DOHH2 (cell line): ENCODE measurements around the gene ATP8B2.

ENCODE experiments used
- H3F3A ChIP-seq: fragments of 200-600 bp; sonication (generic), shearing (Covaris generic); 2 replicates; pipeline ENCODE4 v1.6.0; 2016; ENCODE audit warnings: antibody characterized with exemption, mild to moderate bottlenecking; ENCODE audit not compliant: control insufficient read depth, insufficient read depth
- H3K27ac ChIP-seq: fragments of 200-600 bp; sonication (generic); 2 replicates; pipeline ENCODE4 v1.5.1; 2014; ENCODE audit warnings: low read depth, mild to moderate bottlenecking, low read length, moderate library complexity
- H3K27me3 ChIP-seq: fragments of 200-600 bp; sonication (generic); 2 replicates; pipeline ENCODE4 v1.6.1; 2014; ENCODE audit warnings: mild to moderate bottlenecking, low read length, mixed read lengths; ENCODE audit not compliant: control insufficient read depth
- H3K36me3 ChIP-seq: fragments of 200-600 bp; sonication (generic); 2 replicates; pipeline ENCODE4 v1.6.1; 2014; ENCODE audit warnings: mild to moderate bottlenecking, low read length, moderate library complexity, mixed read lengths; ENCODE audit not compliant: control insufficient read depth
- H3K4me1 ChIP-seq: fragments of 200-600 bp; sonication (generic); 2 replicates; pipeline ENCODE4 v1.6.1; 2014; ENCODE audit warnings: mild to moderate bottlenecking, low read length, mixed read lengths; ENCODE audit not compliant: control insufficient read depth
- H3K4me2 ChIP-seq: fragments of 200-600 bp; sonication (generic); 2 replicates; pipeline ENCODE4 v1.6.0; 2014; ENCODE audit warnings: mild to moderate bottlenecking, low read length, moderate library complexity
- H3K4me3 ChIP-seq: fragments of 200-600 bp; sonication (generic); 2 replicates; pipeline ENCODE4 v1.5.1; 2014; ENCODE audit warnings: mild to moderate bottlenecking, low read length, mixed read lengths
- H3K79me2 ChIP-seq: fragments of 200-600 bp; sonication (generic); 2 replicates; pipeline ENCODE4 v1.6.1; 2014; ENCODE audit warnings: mild to moderate bottlenecking, low read length, mixed read lengths; ENCODE audit not compliant: control insufficient read depth
- H3K9me2 ChIP-seq: fragments of 200-600 bp; sonication (generic); replicated peaks from 2 replicates; pipeline ENCODE4 v1.6.1; 2014; ENCODE audit warnings: mild to moderate bottlenecking, low read length, mixed read lengths; ENCODE audit not compliant: control insufficient read depth
- H3K9me3 ChIP-seq: fragments of 200-600 bp; sonication (generic); 2 replicates; pipeline ENCODE4 v1.6.1; 2014; ENCODE audit warnings: antibody characterized with exemption, low read length, mixed read lengths; ENCODE audit not compliant: control insufficient read depth, insufficient read depth
- H4K20me1 ChIP-seq: fragments of 200-600 bp; sonication (generic); 2 replicates; pipeline ENCODE4 v1.6.0; 2014; ENCODE audit warnings: low read depth, mild to moderate bottlenecking, antibody characterized with exemption, low read length, moderate library complexity; ENCODE audit not compliant: control insufficient read depth, insufficient read depth
- EZH2phosphoT487 ChIP-seq: fragments of 200-600 bp; sonication (generic); IDR thresholded peaks from 2 replicates; pipeline ENCODE4 v1.6.1; 2017; ENCODE audit warnings: borderline replicate concordance, mild to moderate bottlenecking, antibody characterized with exemption, low read length, moderate library complexity, mixed read lengths
- TF ChIP-seq, protein P1 (sequence below): fragments of 200-600 bp; sonication (generic); IDR thresholded peaks from one replicate; pipeline ENCODE4 v1.5.1; 2014; ENCODE audit warnings: antibody characterized with exemption, mild to moderate bottlenecking, low read depth, low read length; ENCODE audit not compliant: poor library complexity, severe bottlenecking

The ATP8B2 gene

DNA sequence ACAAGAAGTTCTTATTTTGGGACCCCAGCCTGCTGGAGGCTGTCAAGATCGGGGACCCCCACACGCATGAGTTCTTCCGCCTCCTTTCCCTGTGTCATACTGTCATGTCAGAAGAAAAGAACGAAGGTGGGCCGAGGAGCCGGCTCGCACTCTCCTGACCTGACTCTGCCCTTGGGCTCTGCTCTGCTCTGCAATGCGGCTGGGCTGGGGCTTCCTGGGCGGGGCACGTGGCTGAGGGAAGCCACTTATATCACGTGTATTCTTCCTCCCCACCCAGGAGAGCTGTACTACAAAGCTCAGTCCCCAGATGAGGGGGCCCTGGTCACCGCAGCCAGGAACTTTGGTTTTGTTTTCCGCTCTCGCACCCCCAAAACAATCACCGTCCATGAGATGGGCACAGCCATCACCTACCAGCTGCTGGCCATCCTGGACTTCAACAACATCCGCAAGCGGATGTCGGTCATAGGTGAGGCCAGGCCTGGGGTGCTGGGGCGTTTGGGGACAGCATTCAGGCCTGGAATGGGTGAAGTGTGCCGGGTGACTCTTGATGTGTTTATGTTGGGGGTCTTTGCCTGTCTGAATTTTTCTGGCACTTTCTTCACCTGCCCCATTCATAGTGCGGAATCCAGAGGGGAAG is 17.6 kb downstream of the ATP8B2 start:
- no peak overlapping the region for H3K27ac ChIP-seq
- no peaks in the 10 kb centered on the region for H3K36me3 ChIP-seq
- no peaks in the 10 kb centered on the region for H3K27me3 ChIP-seq
- H3K9me3 ChIP-seq: no peaks in the 10 kb centered on the region
- no peaks in the 10 kb centered on the region for H3K4me1 ChIP-seq
- TF ChIP-seq, protein P1, sequence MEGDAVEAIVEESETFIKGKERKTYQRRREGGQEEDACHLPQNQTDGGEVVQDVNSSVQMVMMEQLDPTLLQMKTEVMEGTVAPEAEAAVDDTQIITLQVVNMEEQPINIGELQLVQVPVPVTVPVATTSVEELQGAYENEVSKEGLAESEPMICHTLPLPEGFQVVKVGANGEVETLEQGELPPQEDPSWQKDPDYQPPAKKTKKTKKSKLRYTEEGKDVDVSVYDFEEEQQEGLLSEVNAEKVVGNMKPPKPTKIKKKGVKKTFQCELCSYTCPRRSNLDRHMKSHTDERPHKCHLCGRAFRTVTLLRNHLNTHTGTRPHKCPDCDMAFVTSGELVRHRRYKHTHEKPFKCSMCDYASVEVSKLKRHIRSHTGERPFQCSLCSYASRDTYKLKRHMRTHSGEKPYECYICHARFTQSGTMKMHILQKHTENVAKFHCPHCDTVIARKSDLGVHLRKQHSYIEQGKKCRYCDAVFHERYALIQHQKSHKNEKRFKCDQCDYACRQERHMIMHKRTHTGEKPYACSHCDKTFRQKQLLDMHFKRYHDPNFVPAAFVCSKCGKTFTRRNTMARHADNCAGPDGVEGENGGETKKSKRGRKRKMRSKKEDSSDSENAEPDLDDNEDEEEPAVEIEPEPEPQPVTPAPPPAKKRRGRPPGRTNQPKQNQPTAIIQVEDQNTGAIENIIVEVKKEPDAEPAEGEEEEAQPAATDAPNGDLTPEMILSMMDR: no peak
- no peak for TF ChIP-seq EZH2phosphoT487
- no peaks in the 10 kb centered on the region for H3K79me2 ChIP-seq
- H3K4me2 ChIP-seq: no peak overlapping the region
- H3F3A ChIP-seq: no peaks in the 10 kb centered on the region
- no peaks in the 10 kb centered on the region for H3K9me2 ChIP-seq
- H4K20me1 ChIP-seq: no peaks in the 10 kb centered on the region
- H3K4me3 ChIP-seq: no peak overlapping the region

DNA sequence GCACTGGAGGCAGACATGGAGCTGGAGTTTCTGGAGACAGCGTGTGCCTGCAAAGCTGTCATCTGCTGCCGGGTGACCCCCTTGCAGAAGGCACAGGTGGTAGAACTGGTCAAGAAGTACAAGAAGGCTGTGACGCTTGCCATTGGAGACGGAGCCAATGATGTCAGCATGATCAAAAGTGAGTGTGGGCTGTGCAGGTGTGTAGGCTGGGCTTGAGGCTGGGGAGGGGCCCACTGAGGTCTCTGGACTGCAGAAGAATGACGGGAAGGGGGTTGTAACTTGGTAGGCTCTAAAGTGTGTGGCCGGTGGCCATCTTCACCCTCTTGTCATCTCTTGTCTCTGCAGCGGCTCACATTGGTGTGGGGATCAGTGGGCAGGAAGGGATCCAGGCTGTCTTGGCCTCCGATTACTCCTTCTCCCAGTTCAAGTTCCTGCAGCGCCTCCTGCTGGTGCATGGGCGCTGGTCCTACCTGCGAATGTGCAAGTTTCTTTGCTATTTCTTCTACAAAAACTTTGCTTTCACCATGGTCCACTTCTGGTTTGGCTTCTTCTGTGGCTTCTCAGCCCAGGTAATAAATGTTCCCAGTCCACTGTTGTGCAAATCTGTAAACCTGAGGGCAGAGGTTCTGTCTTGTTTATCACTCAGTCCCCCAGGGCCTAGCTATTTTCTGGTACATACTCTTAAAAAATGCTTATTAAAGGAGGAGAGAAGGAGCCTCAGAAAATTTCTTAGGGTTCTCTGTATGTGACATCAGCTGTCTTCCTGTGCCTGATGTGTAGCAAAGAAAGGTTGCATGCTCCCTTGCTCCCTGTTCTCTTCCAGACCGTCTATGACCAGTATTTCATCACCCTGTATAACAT is 19.9 kb downstream of the ATP8B2 start:
- H3K36me3 ChIP-seq: no peaks in the 10 kb centered on the region
- no peaks in the 10 kb centered on the region for H3K27me3 ChIP-seq
- H4K20me1 ChIP-seq: no peaks in the 10 kb centered on the region
- H3F3A ChIP-seq: no peaks in the 10 kb centered on the region
- no peak overlapping the region for H3K4me2 ChIP-seq
- H3K4me3 ChIP-seq: no peak overlapping the region
- no peaks in the 10 kb centered on the region for H3K79me2 ChIP-seq
- no peak for TF ChIP-seq EZH2phosphoT487
- TF ChIP-seq, protein P1: peak; percentile 95
- no peak overlapping the region for H3K27ac ChIP-seq
- H3K4me1 ChIP-seq: no peaks in the 10 kb centered on the region
- H3K9me2 ChIP-seq: no peaks in the 10 kb centered on the region
- H3K9me3 ChIP-seq: no peaks in the 10 kb centered on the region

DNA sequence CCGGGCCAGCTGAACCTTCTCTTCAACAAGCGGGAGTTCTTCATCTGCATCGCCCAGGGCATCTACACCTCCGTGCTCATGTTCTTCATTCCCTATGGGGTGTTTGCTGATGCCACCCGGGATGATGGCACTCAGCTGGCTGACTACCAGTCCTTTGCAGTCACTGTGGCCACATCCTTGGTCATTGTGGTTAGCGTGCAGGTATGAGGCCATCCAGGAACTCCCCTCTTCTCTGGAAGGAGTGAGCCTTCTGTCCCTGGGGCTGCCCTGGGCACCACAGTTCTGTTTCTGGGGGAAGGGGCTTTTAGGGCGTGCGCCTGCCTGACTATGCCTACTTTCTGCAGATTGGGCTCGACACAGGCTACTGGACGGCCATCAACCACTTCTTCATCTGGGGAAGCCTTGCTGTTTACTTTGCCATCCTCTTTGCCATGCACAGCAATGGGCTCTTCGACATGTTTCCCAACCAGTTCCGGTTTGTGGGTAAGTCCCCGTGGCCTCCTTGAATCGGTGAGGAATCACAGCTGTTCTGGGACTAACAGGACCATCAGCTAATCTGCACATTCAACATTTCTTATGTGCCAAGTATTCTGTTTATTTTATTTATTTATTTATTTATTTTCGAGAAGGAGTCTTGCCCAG is 21.1 kb downstream of the ATP8B2 start:
- H3K4me1 ChIP-seq: no peaks in the 10 kb centered on the region
- H3K36me3 ChIP-seq: no peaks in the 10 kb centered on the region
- no peak for TF ChIP-seq EZH2phosphoT487
- TF ChIP-seq, protein P1: no peak
- H3K27me3 ChIP-seq: no peaks in the 10 kb centered on the region; the same call in 1 of the 2 replicates
- no peaks in the 10 kb centered on the region for H3K79me2 ChIP-seq
- no peaks in the 10 kb centered on the region for H3K9me3 ChIP-seq
- no peaks in the 10 kb centered on the region for H4K20me1 ChIP-seq
- no peaks in the 10 kb centered on the region for H3F3A ChIP-seq
- H3K4me2 ChIP-seq: no peak overlapping the region
- no peak overlapping the region for H3K4me3 ChIP-seq
- no peaks in the 10 kb centered on the region for H3K9me2 ChIP-seq
- no peak overlapping the region for H3K27ac ChIP-seq
